ENCODE measurements around the gene RBKS.
"Not testable (repeated sequence)": the region's sequence is repeated elsewhere in the genome, so short reads cannot be mapped to it uniquely, and the experiment has no call there.

RBKS gene

DNA sequence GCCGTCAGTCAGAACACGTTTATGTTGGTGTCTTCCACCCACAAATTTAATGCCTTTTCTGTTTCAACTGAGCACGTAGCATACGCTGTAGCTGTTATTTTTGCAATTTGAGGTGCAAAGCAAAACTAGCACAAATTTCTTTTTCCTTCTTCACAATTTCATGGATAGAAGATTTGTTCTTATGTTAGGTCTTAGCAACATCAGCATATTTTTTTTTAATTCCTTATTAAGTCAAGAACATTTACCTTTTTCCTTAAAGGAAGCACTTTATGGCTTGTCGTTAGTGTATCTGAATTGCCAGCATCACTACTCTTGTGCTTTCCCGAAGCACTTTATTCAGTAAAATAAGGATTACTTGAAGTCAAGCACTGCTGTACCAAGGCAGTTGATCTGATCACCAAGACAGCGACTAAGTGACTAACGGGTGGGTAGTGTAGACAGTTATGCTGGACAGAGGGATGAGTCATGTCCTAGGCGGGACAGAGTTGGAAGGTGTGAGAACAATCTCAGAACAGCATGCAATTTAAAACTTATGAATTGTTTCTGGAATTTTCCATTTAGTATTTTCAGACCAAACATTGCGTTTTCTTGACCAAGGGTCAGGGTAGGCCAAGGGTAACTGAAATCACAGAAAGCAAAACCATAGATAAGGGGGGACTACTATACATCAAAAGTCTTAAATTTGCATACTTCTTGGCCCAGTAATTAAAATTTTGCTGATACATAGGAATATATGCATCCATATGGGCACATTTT is 13.6 kb upstream of the RBKS start:
- no peak for DNase-seq

DNA sequence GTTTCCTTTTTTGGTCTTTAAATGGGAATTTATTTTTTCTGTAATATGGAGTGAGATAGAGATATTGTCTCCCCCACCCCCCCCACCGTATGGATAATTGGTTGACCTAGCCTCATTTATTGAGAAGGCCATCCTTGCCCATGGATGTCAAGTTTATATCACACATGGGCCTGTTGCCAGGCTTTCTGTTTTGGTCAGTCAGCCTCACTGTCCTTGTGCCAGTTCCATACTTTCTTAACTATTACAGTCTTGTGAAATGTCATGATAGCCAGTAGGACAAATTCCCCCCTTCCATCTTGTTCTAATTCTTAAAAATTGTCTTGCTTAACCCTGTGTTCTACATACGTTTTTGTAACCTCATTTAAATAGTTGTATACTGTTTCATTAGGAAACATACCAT is 12.8 kb upstream of the RBKS start:
- no peak for DNase-seq

DNA sequence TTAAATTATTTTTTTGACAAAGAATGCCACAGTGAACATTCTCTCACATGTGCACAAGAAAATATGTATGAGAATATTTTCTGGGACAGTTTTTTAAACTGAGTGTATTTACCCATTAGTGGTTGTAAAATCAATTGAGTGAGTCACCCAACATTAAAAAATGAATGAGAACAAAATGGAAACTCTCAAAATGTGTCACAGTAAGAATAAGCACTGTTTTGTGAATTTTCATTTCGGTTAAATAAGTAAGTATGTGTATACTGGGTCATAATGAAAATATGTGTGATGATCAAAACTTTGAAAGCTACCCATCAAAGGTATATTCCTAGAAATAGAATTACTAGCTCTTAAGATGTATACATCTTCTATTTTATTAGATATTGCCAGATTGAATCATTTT is 11.9 kb upstream of the RBKS start:
- no peak for DNase-seq

DNA sequence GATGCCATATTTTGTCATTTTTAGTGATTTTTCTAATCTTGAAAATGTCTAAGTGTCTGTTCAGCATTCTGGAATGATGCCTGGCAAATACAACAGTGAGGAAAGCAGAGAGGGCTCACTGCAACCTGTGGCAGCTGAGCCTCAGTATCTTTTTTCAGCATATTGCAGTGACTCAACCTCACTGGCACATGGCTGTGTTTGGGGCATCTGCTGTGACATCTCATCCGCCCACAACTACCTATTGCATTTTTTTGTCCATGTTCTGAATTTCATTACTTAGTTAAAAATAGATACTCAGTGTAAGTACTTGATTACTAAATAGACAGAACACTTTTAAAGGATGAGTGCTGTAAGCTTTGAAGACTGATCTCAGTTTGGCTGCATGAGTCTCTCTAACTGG is 11.0 kb upstream of the RBKS start:
- DNase-seq, result peak; percentile 17

DNA sequence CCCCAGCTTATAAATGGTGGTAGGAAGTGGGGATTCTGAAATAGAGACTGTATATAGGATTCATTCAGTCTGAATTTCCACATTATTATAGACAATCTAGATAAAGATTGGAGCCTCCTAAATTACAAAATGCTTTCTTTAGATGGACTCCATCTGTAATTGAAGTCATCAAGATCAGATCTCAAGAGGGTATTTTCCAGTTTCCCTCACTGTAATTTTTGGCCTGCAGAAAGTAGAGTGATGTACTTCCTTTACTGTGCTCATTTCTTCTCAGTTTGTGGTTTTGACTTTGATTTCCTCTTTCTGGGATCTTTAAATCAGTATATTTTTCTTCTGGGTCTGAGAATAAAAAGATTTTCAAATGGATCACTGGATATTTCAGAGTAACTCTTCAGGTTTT is 7.5 kb upstream of the RBKS start:
- DNase-seq, result no peak

DNA sequence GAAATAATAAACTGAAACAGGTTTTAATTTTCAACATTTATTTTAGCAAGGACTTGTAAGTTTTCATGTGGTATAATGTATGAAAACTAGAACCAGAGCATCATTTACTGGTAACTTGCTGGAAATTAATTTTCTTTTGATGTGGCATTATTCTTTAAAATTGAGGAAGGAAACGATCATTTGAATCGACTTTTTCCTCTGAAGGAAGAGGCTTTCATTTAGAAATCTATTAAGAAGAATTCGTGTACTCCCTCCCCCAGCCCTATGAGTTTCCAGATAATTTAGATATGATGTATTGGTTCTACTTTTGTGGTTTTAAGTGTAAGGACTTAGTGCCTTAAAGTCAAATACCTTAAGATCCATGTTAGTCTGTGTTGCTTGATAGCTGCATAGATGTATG is 2.8 kb upstream of the RBKS start:
- no peak for DNase-seq

DNA sequence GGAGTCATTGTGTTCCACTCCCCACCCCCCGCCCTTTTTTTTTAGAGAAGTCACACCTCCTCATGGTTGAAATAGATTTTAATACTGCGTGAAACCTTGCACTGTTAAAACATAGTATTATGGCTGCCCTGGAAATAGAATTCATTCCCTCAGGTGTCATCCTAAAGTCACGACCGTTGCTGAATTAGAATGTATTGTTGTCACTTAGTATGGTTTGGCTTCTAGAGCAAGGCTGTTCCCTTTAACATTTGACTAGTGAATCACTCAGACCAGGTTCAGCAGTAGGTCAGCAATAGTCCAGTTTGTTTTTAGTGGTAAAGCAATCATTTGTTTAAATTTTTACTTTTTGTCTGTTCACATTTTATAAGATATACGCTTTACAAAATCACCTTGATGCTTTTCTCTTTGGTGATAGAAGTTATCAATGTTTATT is 1.5 kb upstream of the RBKS start:
- DNase-seq, result no peak

DNA sequence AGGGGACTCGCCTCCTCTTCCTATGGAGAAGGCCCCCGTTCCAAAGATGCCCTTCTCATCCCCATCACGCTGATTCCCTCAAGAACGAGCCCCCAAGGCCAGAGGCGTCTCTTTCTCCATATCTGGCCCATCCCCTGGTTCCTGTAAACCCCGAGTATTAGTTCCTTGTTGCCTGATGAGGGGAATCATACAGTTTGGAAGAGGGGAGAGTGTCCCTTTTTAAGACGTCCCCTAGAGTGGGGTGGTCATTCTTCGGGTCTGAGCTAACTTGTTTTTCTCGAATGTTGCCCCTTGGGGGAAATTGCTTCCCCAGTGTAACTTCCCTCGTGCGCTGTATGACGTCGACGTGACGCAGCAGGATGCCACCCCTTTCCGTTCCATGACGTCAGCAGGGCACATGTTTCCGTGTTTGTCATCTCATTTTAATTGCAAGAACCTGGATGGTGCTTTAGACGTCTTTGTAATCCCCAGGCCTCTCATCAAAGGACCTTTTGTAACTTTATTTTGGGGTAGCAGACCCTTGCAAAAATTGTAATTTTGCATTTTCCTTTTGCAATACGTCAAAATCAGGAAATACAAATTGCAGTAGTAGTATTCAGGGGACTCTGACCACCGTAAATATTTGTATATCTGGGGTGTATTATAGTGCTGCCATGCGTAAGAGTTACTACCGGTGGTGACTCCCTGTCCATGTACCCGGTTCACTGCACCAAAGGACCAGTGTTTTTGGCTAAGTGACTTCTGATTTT is 911 bp upstream of the RBKS start:
- peak; percentile 19 for DNase-seq

DNA sequence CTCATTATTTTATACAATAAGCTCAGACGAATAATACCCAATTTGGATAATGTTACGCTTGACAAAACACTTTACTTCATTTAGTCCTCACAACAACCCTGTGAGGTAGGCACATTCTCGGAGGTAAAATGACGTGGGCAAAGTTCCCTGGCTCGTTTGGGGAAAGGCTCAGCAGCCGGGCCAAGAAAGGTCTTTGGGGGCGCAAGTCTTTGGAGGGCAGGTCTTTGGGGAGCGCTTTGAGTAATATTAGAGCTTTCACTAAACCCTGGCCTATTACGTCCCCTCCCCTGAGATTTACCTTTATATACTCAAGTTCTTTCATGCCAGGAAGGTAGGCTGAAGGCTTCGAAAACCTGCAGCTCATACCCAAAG is 427 bp downstream of the RBKS start:
- no peak for DNase-seq

DNA sequence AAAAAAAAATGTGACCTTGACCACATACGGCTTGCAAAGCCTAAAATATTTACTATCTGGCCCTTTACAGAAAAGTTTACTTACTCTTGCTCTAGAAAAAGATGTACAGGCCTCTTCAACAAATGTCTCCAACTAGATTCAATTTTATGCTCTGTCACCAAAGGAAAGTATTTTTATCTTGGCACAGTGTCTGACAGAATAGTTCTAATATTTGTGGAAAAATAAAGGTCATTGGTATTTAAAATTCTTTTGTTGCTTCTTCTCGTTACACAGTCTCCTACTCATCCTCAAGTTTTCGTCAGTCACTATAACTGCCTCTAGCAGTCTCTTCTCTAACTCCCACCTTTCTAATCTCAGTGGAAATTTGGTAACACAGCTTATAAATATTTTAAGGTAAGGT is 1.4 kb downstream of the RBKS start:
- no peak for DNase-seq

DNA sequence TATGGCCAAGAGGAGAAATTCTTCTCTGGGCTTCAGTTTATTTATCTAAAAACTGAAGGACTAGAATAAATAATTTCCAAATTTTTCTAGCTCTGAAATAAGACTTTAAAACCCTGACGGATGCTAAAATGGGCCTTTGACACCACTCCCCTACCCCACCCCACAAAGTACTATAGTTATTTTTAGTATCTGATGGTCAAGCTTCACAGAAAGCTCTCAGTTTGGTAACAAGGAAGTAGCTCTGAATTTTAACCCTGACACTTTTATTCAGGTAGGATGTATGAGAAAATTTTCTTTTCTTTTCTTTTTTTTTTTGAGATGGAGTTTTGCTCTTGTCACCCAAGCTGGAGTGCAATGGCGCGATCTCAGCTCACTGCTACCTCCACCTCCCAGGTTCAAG is 2.4 kb downstream of the RBKS start:
- no peak for DNase-seq

DNA sequence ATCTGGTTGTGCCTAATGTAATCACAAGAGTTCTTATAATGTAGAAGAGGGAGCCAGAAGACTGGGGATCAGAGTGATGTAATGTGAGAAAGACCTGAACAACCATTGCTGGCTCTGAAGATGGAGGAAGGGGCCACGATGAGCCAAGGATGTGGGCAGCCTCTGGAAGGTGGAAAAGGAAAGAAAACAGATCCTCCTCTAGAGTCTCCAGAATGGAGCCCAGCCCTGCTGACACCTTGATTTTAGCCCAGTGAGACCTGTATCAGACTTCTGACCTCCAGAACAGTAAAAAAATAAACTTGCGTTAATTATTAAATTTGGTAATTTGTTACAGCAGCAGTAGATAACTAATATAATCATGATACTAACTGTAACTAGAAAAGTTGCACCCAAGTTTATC is 3.1 kb downstream of the RBKS start:
- DNase-seq, result no peak

DNA sequence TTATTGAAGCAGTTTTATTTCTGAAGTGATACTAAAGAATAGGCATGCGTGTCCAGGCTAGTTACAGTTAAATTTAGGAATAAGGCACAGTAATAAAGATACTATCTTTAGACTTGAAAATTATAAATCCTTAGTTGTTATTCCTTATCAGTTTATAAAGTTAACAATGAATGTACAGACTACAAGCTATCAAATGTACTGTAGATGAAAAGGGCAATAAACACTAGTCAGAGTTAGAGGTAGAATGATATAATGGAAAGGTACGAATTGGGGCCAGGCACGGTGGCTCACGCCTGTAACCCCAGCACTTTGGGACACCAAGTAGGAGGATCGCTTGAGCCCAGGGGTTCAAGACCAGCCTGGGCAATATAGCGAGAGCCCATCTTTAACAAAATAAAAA is 3.9 kb downstream of the RBKS start:
- DNase-seq, result no peak

DNA sequence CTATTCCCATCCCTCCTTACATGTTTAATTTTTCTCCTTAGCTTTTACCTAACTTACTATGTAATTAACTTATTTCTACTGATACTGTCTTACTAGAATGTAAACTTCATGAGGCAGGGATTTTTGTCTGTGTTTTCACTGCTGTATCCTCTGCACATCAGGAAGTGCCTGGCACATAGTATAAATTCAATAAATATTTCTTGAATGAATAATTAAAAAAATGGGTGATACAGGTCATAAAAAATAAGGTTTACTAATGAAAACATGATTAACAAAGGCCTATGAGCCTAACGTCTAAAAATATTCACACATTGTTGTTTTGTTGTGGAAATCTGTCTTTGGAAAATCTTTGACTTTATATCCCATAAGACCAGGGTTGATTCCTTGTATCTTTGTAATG is 4.5 kb downstream of the RBKS start:
- no peak for DNase-seq

DNA sequence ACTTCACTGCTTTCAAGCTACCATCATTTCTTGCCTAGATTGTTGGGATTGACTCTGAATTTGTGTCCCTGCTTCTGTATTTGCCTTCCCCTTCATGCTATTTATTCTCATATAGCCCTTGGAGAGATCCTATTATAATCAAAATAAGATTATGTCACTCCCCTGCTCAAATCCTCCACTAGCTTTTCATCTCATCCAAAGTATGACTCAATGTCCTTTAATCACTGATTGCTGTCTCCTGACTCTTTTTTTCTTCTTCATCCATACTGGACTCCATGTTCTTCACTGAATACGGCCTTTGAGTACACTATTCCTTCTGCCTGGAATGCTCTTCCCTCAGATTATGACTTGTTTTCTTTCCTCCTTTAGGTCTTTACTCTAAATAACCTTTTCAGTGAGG is 5.0 kb downstream of the RBKS start:
- DNase-seq, result no peak

DNA sequence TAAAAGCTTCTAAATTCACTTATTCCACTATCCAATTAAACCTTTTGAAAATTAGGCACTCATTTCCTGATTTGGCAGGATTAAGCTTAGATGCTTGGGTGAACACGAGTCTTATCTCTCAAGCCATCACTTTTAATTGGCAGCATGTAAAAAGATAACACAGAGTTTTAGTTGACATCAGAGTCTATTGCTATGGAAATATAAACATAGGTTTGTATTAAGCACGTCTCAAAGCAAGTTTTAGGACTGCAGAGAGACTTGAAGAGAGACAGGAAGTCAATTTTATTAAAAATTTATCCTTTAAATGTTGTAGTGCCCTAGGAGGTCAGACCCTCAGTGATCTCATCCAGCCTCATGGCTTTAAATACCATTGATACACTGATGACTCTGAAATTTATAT is 5.6 kb downstream of the RBKS start:
- DNase-seq, result no peak

DNA sequence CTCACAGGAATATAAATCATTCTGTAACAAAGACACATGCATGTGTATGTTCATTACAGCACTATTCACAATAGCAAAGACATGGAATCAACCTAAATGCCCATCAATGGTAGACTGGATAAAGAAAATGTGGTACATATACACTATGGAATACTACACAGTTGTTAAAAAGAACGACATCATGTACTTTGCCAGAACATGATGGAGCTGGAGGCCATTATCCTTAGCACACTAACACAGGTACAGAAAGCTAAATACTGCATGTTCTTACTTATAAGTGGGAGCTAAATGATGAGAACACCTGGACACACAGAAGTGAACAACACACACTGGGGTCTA is 7.6 kb downstream of the RBKS start:
- DNase-seq, result not testable (repeated sequence)

DNA sequence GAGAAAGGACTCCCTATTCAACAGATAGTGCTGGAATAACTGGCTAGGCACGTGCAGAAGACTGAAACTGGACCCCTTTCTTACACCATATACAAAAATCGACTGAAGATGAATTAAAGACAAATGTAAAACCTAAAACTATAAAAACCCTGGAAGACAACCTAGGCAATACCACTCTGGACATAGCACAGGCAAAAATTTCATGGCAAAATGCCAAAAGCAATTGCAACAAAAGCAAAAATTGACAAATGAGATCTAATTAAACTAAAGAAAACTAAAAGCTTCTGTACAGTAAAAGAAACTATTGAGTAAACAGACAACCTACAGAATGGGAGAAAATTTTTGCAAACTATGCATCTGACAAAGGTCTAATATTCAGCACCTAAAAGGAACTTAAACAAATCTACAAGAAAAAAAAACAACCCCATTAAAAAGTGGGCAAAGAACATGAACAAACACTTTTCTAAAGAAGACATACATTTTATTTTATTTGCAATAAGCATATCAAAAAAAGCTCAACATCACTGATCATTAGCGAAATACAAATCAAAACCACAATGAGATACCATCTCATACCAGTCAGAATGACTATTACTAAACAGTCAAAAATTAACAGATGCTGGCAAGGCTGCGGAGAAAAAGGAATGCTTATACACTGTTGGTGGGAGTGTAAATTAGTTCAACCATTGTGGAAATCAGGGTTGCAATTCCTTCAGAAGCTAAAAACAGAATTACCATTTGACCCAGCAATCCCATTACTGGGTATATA is 8.2 kb downstream of the RBKS start:
- DNase-seq, result not testable (repeated sequence)

DNA sequence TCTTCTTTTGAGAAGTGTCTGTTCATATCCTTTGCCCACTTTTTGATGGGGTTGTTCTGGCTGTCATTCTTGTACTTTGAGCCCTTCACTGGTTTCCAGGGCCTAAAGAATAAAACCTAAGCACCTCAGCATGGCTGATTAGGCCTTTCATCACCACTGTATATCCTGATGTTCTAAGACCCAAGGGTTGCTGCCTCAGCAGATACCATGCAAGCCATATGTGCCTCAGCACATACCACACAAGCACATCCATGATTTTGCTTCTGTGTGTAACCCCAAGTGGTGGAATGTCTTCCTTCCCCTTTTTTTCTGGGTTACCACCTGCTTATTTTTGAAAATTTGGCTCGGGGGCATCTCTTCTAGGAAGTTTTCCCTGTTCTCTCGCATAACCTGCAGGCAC is 11.4 kb downstream of the RBKS start:
- DNase-seq, result no peak

DNA sequence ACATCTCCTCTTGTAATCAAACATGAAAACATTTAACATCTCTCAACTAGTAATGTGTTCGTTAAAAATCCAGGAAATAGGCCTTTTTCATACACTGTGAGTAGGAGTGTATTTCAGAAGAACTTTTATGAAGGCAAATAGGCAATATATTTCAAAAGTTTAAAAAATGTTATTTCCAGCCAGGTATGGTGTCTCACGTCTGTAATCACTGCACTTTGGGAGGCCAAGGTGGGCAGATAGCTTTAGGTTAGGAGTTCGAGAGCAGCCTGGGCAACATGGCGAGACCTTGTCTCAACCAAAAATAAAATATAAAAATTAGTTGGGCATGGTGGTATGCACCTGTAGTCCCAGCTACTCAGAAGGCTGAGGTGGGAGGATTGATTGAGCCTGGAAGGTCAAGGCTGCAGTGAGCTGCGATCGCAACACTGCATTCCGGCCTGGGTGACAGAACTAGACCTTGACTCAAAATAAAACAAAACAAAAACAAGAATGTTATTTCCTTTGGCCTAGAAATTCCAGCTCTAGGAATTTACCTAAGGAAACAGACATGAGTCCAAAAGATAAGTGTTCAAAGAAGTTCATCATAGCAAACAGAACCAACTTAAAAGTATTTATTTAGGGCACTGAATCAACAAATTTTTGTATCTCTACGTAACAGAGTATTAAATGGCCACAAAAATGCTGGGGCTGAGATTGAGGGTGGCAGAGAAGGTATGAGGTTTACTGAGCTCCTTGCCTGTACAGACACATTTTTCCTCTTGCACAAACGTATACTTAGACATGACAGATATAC is 14.9 kb downstream of the RBKS start:
- DNase-seq, result no peak

DNA sequence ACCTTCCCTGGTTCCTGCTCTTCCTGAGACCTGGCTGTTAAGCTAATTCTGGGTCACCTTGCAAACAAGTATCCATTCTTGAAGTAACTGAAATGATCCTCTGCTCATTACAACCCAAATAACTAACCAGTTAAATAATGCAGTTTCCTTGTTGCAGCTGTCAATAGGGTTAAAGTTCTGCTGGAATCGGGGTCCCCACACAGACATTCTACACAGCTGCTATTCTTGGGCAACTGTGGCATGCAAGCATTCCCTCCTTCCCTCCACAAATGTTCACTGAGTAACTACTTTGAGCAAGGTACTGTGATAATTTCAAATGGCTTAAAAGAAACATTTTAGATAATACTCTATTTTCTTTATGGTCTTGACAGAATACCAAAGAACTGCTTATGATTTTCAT is 17.1 kb downstream of the RBKS start:
- no peak for DNase-seq

DNA sequence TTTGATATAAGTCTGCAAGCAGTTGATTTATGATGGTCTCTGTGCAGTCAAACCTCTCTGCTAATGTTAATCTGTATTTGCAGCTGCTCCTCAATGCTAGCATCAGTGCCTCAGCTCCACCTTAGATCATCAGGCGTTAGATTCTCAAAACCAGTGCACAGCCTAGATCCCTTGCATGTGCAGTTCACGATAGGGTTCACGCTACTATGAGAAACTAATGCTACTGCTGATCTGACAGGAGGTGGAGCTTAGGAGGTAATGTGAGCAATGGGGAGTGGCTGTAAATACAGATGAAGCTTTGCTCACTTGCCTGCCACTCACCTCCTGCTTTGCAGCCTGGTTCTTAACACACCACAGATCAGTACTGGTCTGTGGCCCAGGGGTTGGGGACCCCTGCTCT is 18.4 kb downstream of the RBKS start:
- DNase-seq, result no peak

DNA sequence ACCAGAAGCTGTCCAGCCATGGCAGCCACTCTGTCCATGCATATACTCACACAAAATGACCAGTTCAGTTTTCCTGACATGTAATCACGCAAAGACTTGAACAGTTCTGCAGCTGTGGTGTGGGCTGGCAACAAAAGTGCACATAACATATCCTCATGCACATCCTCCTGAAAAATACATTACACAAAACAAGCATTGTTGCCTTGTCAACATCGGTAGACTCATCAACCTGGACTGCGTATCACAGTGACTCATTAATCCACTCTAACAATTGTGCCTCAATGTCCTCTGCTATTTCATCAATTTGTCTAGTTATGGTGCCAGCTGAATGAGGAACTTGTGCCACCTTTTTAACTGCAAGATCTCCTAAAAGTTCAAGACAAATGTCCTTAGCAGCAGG is 19.5 kb downstream of the RBKS start:
- no peak for DNase-seq

Measured in SIG-M5 (cell line).